ENCODE results near the gene SEC61G. TPM values are rescaled to one million over a fixed set of nuclear protein-coding genes. Genes with fewer than 3 reads are reported as not detected.

Gene SEC61G
- total and polyA plus RNA-seq, 10 of the 15 experiments (the other 5 are each of a cell fraction or from before 2014, with no cell fraction given), result 163 to 809 (median 346) TPM

DNA sequence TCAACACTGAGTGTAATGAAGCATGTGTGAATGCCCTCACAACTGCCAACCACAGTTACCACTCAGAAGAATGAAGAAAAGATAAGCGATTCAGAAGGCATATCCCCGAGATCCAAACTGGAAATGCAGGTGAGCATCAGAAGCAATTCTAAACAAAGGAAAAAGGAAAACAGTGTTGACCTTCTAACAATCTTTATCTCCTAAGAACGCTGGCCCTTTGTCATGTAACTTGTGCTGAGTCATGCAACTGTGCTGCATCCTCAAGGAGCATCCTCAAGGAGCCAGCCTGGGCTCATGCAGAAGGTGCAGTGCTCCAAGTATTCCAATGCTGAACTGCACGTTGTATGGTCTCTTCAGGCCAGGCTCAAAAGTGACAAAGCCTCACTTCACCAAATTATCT, 30.6 kb downstream of the SEC61G start:
- 12% methylated on average over 4 of the region's 4 CpGs for WGBS (ENCODE audit: insufficient coverage, insufficient replicate concordance, low lambda C conversion rate, missing lambda C conversion rate)
- intact Hi-C loops (cut with micrococcal nuclease; ENCODE audit: unreplicated experiment) (no loop called here), in situ Hi-C loops (cut with MboI) (no loop called here)
- H3K4me2 ChIP-seq (ENCODE audit: control insufficient read depth, insufficient read depth), result no peak overlapping the region
- no peaks in the 10 kb centered on the region for H3K79me2 ChIP-seq (ENCODE audit: control insufficient read depth, insufficient read depth, low read length)
- H3K36me3 ChIP-seq (ENCODE audit: control insufficient read depth in 2 of 2, insufficient read depth in 2 of 2, low read length in 1 of 2), result no peaks in the 10 kb centered on the region
- H3K27me3 ChIP-seq (replicated peaks in 1 of 2; ENCODE audit: control insufficient read depth in 2 of 2, insufficient read depth in 2 of 2, low read length in 1 of 2), result no peaks in the 10 kb centered on the region
- ChIA-PET RAD21 (ENCODE audit: unreplicated experiment) (no interaction called here), CTCF (no interaction called here), POLR2A (no interaction called here), SMC1A (ENCODE audit: uncharacterized antibody, unreplicated experiment) (no interaction called here)
- no peak overlapping the region for H3K27ac ChIP-seq (ENCODE audit: control insufficient read depth, insufficient read depth)
- TF ChIP-seq, protein P1, sequence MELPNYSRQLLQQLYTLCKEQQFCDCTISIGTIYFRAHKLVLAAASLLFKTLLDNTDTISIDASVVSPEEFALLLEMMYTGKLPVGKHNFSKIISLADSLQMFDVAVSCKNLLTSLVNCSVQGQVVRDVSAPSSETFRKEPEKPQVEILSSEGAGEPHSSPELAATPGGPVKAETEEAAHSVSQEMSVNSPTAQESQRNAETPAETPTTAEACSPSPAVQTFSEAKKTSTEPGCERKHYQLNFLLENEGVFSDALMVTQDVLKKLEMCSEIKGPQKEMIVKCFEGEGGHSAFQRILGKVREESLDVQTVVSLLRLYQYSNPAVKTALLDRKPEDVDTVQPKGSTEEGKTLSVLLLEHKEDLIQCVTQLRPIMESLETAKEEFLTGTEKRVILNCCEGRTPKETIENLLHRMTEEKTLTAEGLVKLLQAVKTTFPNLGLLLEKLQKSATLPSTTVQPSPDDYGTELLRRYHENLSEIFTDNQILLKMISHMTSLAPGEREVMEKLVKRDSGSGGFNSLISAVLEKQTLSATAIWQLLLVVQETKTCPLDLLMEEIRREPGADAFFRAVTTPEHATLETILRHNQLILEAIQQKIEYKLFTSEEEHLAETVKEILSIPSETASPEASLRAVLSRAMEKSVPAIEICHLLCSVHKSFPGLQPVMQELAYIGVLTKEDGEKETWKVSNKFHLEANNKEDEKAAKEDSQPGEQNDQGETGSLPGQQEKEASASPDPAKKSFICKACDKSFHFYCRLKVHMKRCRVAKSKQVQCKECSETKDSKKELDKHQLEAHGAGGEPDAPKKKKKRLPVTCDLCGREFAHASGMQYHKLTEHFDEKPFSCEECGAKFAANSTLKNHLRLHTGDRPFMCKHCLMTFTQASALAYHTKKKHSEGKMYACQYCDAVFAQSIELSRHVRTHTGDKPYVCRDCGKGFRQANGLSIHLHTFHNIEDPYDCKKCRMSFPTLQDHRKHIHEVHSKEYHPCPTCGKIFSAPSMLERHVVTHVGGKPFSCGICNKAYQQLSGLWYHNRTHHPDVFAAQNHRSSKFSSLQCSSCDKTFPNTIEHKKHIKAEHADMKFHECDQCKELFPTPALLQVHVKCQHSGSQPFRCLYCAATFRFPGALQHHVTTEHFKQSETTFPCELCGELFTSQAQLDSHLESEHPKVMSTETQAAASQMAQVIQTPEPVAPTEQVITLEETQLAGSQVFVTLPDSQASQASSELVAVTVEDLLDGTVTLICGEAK (IDR thresholded peaks at IDR 0.05; ENCODE audit: borderline replicate concordance), result no peak
- TF ChIP-seq BMI1 (IDR thresholded peaks at IDR 0.05; ENCODE audit: borderline replicate concordance) (no peak), MTA2 (IDR thresholded peaks at IDR 0.05; ENCODE audit: low read depth) (no peak), EED (IDR thresholded peaks at IDR 0.05; ENCODE audit: low read depth) (no peak), SMC3 (IDR thresholded peaks at IDR 0.05; ENCODE audit: borderline replicate concordance, low read length) (no peak), TCF3 (IDR thresholded peaks at IDR 0.05; ENCODE audit: borderline replicate concordance, insufficient read depth, low read depth, low read length) (no peak), CEBPB (IDR thresholded peaks at IDR 0.05; ENCODE audit: borderline replicate concordance in 1 of 2, low read depth in 2 of 2, low read length in 2 of 2) (no peak), STAT1 (conservative IDR thresholded peaks at IDR 0.05) (no peak), NBN (IDR thresholded peaks at IDR 0.05) (no peak), ZNF622 (IDR thresholded peaks at IDR 0.05) (no peak)
- TF ChIP-seq, protein P2, sequence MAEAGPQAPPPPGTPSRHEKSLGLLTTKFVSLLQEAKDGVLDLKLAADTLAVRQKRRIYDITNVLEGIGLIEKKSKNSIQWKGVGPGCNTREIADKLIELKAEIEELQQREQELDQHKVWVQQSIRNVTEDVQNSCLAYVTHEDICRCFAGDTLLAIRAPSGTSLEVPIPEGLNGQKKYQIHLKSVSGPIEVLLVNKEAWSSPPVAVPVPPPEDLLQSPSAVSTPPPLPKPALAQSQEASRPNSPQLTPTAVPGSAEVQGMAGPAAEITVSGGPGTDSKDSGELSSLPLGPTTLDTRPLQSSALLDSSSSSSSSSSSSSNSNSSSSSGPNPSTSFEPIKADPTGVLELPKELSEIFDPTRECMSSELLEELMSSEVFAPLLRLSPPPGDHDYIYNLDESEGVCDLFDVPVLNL (IDR thresholded peaks at IDR 0.05; ENCODE audit: low read depth, low read length), result no peak
- FAIRE-seq (no peak), DNase-seq (ENCODE audit: low read depth, low spot score) (no peak), ATAC-seq (no peak)
- BruUV-seq (replicated peaks), result no TSS peak
- no peak overlapping the region for H2AFZ ChIP-seq (ENCODE audit: control insufficient read depth, low read depth, low read length)
- H4K20me1 ChIP-seq (ENCODE audit: control insufficient read depth, insufficient read depth), result no peaks in the 10 kb centered on the region
- no peak overlapping the region for H3K9ac ChIP-seq (ENCODE audit: control insufficient read depth, insufficient read depth, low read length)
- no peak overlapping the region for H3K4me3 ChIP-seq
- H3K9me3 ChIP-seq (replicated peaks; ENCODE audit: control insufficient read depth, insufficient read depth, low read length), result no peaks in the 10 kb centered on the region
- no peaks in the 10 kb centered on the region for H3K4me1 ChIP-seq (ENCODE audit: control insufficient read depth, insufficient read depth, low read length)
